ENCODE measurements around the gene WNT5B.

WNT5B gene

GRCh38 chr12:1696800-1697199 is 67.8 kb downstream of the WNT5B start:
- H3K9me3 ChIP-seq (ENCODE audit: insufficient read depth, low read depth, low read length) = no peaks in the 10 kb centered on the region
- H3F3A ChIP-seq (ENCODE audit: low read depth) = no peaks in the 10 kb centered on the region
- H4K20me1 ChIP-seq (ENCODE audit: insufficient read depth, low read length, poor library complexity, severe bottlenecking) = peaks cover 90% of the 10 kb centered on the region
- H3K27me3 ChIP-seq (ENCODE audit: insufficient read depth, low read length, poor library complexity, severe bottlenecking) = no peaks in the 10 kb centered on the region
- peak overlapping the region; percentile 30 for H3K4me3 ChIP-seq (ENCODE audit: low read length, poor library complexity, severe bottlenecking)
- H3K4me2 ChIP-seq (ENCODE audit: low read depth, low read length, poor library complexity, severe bottlenecking) = peak overlapping the region; percentile 98
- H3K36me3 ChIP-seq (ENCODE audit: insufficient read depth, low read length) = no peaks in the 10 kb centered on the region
- peaks cover 100% of the 10 kb centered on the region for H3K79me2 ChIP-seq (ENCODE audit: insufficient read depth, low read length)
- no peak overlapping the region for H3K9ac ChIP-seq (ENCODE audit: low read depth, low read length, poor library complexity, severe bottlenecking)
- H2AFZ ChIP-seq (ENCODE audit: low read length) = no peak overlapping the region
- TF ChIP-seq CTCF (conservative IDR thresholded peaks at IDR 0.05; ENCODE audit: low read length) = no peak
- TF ChIP-seq EZH2phosphoT487 (IDR thresholded peaks at IDR 0.05; ENCODE audit: borderline replicate concordance) = no peak
- H3K4me1 ChIP-seq (ENCODE audit: insufficient read depth, low read length, poor library complexity, severe bottlenecking) = peaks cover 72% of the 10 kb centered on the region
- H3K9me2 ChIP-seq (replicated peaks; ENCODE audit: low read depth, low read length) = no peaks in the 10 kb centered on the region

Measured in Loucy (cell line).